Activated CD8-positive, alpha-beta memory T cell treated with anti-CD3 and anti-CD28 coated beads, Interleukin-2, amount 50 U/mL, for 1 hour (primary cell): ENCODE measurements around the gene TRIM50.
A peak's percentile ranks its signal among the peaks of the same experiment; 100 is the strongest.
"Not testable (repeated sequence)": the region's sequence is repeated elsewhere in the genome, so short reads cannot be mapped to it uniquely, and the experiment has no call there.

Experiments
- DNase-seq: peaks from one replicate; pipeline ENCODE4 v3.0.0-alpha.2; 2020; ENCODE audit errors: extremely low read depth

TRIM50 gene

GRCh38 chr7:73314271-73314670, 13.6 kb downstream of the TRIM50 start:
- DNase-seq, result no peak

GRCh38 chr7:73313521-73313906, 14.4 kb downstream of the TRIM50 start:
- no peak for DNase-seq

- no peak for DNase-seq
These were observed 14.9 kb downstream of the TRIM50 start for GRCh38 chr7:73312831-73313520.

GRCh38 chr7:73311421-73311820, 16.5 kb downstream of the TRIM50 start:
- not testable (repeated sequence) for DNase-seq

DNA sequence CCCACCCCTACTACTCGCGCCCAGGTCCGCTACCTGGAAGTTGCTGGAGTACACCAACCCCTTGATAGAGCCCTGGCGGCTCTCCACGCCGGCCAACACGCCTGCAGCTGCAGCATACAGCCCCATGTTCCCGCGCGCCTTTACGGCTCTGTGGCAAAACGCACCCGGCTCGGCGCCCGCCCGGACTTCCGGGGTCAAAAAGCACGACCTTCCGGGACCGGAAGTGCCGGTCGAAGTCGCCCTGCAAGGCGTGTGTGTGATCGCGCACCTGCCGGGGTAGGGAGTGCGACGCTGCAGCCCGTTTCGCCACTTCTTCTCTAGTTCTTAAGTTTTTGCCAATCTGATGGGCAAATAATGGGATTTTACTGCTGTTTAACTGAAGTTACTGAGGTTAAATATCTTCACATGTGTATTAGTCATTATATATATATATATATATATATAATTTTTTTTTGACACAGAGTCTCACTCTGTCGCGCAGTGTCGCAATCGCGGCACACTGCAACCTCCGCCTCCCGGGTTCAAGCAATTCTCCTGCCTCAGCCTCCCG, 19.1 kb downstream of the TRIM50 start, which contains the start of gene NSUN5:
Gene NSUN5 (minus strand): TSS at position 162 of the 550 bp plus-strand sequence. CDS start 36 bp downstream, at position 126.
- peak; percentile 56 for DNase-seq

DNA sequence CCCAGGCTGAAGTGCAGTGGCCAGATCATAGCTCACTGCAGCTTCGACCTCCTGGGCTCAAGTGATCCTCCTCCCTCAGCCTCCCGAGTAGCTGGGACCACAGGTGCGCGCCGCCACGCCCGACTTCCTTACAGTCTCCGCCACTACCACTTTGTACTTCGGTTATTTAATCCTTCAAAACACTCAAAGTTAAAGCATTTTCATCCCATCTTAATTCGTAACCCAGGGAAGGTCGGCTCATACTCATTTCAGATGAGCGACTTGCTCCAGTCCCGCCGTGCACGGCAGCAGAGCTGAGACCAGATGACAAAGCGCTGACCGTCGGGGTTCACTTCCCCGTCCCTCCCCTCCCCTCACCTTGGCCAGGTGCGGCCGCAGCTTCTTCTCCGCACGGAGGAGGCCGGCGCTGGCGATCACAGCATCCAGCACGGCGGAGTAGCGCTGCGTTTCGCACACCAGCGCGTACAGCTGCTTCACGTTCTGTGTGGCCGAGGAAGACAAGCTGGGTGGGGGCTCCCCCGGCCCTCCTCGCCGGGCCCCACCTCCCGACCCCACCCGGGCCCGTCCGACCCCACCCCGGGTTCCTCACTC, 19.7 kb downstream of the TRIM50 start:
- no peak for DNase-seq

- no peak for DNase-seq
These were observed 20.4 kb downstream of the TRIM50 start for GRCh38 chr7:73307436-73307835.

- not testable (repeated sequence) for DNase-seq
These were observed 23.1 kb downstream of the TRIM50 start for GRCh38 chr7:73304612-73305387.

GRCh38 chr7:73304071-73304470, 23.8 kb downstream of the TRIM50 start:
- no peak for DNase-seq

DNA sequence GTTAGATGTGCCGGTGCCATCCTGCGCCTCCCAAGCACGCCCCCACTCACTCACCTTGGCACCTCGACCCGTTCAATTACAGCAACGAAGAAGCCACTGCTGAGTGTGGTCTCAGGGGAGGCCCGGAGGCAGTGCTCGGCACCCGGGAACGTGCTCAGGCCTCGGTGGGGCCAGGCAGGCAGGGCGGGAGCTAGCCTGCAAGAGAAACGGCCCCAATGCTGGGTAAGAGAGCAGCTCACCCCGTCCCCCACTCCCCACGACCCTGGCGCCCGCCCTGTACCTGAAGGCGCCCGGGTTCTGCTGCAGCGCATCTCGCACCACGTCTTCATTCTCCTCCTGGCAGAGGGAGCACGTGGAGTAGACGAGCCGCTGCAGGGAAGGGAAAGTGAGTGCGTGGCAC, 24.3 kb downstream of the TRIM50 start:
- no peak for DNase-seq

DNA sequence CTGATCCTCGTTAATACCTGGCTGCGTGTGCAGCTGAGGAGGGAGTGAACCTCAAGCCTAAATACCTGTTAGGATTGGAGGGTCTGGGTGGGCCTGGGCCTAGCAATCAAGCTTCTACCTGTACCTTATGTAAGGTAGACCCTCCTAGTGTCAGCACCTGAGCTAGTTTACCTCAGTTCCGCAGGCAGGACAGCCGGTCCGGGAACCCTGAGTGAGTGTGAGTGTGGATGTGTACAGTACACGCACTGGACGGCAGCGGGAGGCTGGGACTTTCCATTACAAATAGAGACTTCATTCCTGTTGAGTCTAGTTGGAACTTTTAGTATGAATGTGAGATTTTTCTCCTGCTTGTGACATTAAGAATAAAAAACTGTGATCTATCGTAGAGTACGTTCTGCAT, 25.0 kb downstream of the TRIM50 start:
- not testable (repeated sequence) for DNase-seq

GRCh38 chr7:73301108-73301507, 26.8 kb downstream of the TRIM50 start:
- DNase-seq, result not testable (repeated sequence)

DNA sequence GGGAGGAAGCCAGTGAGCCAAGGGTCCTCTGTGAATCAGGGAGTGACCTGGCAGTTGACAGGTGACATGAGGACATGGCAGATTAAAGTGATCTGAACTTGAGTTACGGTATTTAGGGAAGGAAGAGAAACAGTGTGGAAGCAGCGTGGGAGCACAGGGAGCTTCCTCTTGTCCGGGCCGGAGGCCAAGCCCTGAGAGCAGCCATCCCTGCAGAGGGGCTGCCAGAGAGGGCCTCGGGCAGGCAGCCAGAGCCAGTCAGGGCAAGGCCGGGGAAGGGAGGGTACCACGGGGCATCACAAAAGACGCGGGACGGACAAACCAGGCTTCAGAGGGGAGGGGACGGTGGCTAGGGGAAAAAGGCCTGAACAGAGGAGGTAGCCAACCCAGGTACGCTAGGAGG, 28.1 kb downstream of the TRIM50 start:
- not testable (repeated sequence) for DNase-seq

DNA sequence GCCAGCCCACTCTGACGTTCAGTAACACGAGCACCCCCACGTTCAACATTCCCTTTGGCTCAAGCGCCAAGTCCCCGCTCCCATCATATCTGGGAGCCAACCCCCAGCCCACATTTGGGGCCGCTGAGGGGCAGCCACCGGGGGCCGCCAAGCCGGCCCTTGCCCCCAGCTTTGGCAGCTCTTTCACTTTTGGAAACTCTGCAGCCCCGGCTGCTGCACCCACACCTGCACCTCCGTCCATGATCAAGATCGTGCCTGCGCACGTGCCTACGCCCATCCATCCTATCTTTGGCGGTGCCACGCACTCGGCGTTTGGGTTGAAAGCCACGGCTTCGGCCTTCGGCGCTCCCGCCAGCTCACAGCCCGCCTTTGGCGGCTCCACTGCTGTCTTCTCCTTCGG, 30.2 kb downstream of the TRIM50 start:
- DNase-seq, result not testable (repeated sequence)

DNA sequence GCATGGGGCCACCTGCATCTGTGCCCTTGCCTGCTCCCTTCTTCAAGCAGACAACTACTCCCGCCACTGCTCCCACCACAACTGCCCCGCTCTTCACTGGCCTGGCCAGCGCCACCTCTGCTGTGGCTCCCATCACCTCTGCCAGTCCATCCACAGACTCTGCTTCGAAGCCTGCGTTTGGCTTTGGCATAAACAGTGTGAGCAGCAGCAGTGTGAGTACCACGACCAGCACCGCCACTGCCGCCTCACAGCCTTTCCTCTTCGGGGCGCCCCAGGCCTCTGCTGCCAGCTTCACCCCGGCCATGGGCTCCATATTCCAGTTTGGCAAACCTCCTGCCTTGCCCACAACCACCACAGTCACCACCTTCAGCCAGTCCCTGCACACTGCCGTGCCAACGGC, 30.6 kb downstream of the TRIM50 start:
- DNase-seq, result not testable (repeated sequence)

- not testable (repeated sequence) for DNase-seq
These were observed 50.7 kb downstream of the TRIM50 start for GRCh38 chr7:73277210-73277609.

DNA sequence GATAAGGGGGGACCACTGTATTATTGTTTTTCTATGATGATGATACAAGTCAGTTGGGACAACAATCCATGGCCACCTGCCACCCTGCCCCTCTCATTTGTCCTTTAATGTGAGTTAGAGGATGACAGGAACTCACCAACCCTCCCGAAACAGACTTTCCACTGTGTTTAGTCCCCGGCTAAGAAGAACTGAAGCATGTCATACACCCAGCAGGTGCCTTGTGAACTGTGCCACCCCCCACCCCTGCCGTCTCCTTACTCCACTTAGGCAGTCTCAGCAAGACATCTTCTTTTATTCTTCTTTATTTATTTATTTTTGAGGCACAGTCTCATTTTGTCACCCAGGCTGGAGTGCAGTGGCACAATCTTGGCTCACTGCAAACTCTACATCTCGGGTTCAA, 60.1 kb downstream of the TRIM50 start:
- DNase-seq, result not testable (repeated sequence)

GRCh38 chr7:73266719-73267368, 61.0 kb downstream of the TRIM50 start:
- not testable (repeated sequence) for DNase-seq
